IPS DF 6.9 (cell line): ENCODE data around the gene PPM1E.
"Not testable (repeated sequence)": the region's sequence is repeated elsewhere in the genome, so short reads cannot be mapped to it uniquely, and the experiment has no call there.

Source experiments
- DNase-seq: peaks from one replicate; pipeline ENCODE4 v3.0.0-alpha.2; 2013; ENCODE audit warnings: low read depth, low spot score
- H3K27ac ChIP-seq: one replicate; pipeline ENCODE4 v1.5.1; 2013; ENCODE audit warnings: low read length, control low read depth
- H3K27me3 ChIP-seq: 2 replicates; pipeline ENCODE4 v1.6.1; 2013; ENCODE audit warnings: mild to moderate bottlenecking, low read length; ENCODE audit not compliant: control insufficient read depth, insufficient read depth
- H3K36me3 ChIP-seq: 2 replicates; pipeline ENCODE4 v1.6.1; 2013; ENCODE audit warnings: low read length; ENCODE audit not compliant: control insufficient read depth, insufficient read depth
- H3K4me1 ChIP-seq: 2 replicates; pipeline ENCODE4 v1.6.1; 2013; ENCODE audit warnings: low read length; ENCODE audit not compliant: control insufficient read depth, insufficient read depth
- H3K4me3 ChIP-seq: 2 replicates; pipeline ENCODE4 v1.5.1; 2013; ENCODE audit warnings: mild to moderate bottlenecking, low read length
- H3K9me3 ChIP-seq: 2 replicates; pipeline ENCODE4 v1.6.1; 2013; ENCODE audit warnings: low read length, inconsistent platforms; ENCODE audit not compliant: control insufficient read depth, insufficient read depth
- WGBS: extraction: QIAGEN DNeasy Blood & Tissue Kit; methylation state at CpG from one replicate; pipeline ENCODE4 v1.1.7; 2013; ENCODE audit warnings: mixed read lengths, missing lambda C conversion rate; ENCODE audit not compliant: insufficient read length, insufficient coverage; 5-methylcytosine and 5-hydroxymethylcytosine counted together

Gene PPM1E

DNA sequence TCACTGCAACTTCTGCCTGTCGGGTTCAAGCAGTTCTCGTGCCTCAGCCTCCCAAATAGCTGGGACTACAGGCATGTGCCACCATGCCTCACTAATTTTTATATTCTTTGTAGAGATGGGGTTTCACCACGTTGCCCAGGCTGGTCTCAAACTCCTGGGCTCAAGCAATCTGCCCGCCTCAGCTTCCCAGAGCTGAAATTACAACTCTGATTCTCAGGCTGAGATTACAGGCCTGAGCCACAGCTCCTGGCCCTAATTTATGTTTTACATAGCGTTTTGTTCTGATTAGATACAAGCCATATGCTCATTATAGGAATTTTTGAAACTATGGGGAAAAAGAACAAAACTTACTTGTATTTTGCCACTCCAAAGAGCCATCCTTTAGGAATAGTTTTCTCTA is 22.8 kb downstream of the PPM1E start:
- not testable (repeated sequence) for H3K27ac ChIP-seq, H3K4me3 ChIP-seq, H3K36me3 ChIP-seq, H3K4me1 ChIP-seq, H3K9me3 ChIP-seq, H3K27me3 ChIP-seq, DNase-seq
- no CpG with 5 or more reads among the region's 5 CpGs for whole genome bisulfite sequencing

GRCh38 chr17:58779446-58779845 is 23.8 kb downstream of the PPM1E start:
- Histone ChIP-seq H3K9me3 (no peaks in the 10 kb centered on the region), H3K36me3 (no peaks in the 10 kb centered on the region), H3K4me1 (no peaks in the 10 kb centered on the region), H3K27ac (no peak overlapping the region), H3K4me3 (no peak overlapping the region), H3K27me3 (no peaks in the 10 kb centered on the region)
- DNase-seq: no peak
- WGBS: no CpG with 5 or more reads among the region's 1 CpG

- no peaks in the 10 kb centered on the region for H3K36me3 ChIP-seq
- H3K9me3 ChIP-seq: no peaks in the 10 kb centered on the region
- DNase-seq: no peak
- H3K27me3 ChIP-seq: no peaks in the 10 kb centered on the region
- no peak overlapping the region for H3K4me3 ChIP-seq
- no peaks in the 10 kb centered on the region for H3K4me1 ChIP-seq
- WGBS: no CpG with 5 or more reads among the region's 4 CpGs
- H3K27ac ChIP-seq: no peak overlapping the region
These were observed 27.7 kb downstream of the PPM1E start for GRCh38 chr17:58783380-58783779.

GRCh38 chr17:58785097-58785496 is 29.4 kb downstream of the PPM1E start:
- no CpG with 5 or more reads among the region's 1 CpG for WGBS
- H3K4me1 ChIP-seq: no peaks in the 10 kb centered on the region
- H3K9me3 ChIP-seq: no peaks in the 10 kb centered on the region
- H3K36me3 ChIP-seq: no peaks in the 10 kb centered on the region
- no peaks in the 10 kb centered on the region for H3K27me3 ChIP-seq
- no peak overlapping the region for H3K4me3 ChIP-seq
- no peak for DNase-seq
- H3K27ac ChIP-seq: no peak overlapping the region

GRCh38 chr17:58786586-58787295 is 31.1 kb downstream of the PPM1E start:
- Histone ChIP-seq H3K36me3 (no peaks in the 10 kb centered on the region), H3K9me3 (no peaks in the 10 kb centered on the region), H3K4me3 (no peak overlapping the region), H3K4me1 (no peaks in the 10 kb centered on the region), H3K27ac (no peak overlapping the region), H3K27me3 (no peaks in the 10 kb centered on the region)
- no CpG with 5 or more reads among the region's 3 CpGs for WGBS
- DNase-seq: no peak

DNA sequence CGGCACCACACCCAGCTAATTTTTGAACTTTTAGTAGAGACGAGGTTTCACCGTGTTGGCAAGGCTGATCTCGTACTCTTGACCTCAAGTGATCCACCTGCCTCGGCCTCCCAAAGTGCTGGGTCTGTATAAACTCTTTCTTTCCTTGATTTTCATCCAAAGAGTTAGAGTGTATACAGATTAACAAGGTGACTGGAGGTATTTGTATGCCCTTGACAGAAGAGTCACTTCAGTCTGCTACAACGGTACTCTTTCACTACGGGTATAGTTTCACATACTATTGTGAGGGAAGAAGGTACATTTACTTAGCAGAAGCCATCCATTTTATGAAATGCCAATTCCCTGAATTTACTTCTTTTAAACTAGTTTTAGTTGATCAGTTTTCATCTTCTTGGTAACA is 32.5 kb downstream of the PPM1E start:
- DNase-seq: no peak
- H3K27me3 ChIP-seq: no peaks in the 10 kb centered on the region
- no peaks in the 10 kb centered on the region for H3K4me1 ChIP-seq
- no peaks in the 10 kb centered on the region for H3K9me3 ChIP-seq
- no peak overlapping the region for H3K4me3 ChIP-seq
- H3K36me3 ChIP-seq: no peaks in the 10 kb centered on the region
- WGBS: no CpG with 5 or more reads among the region's 7 CpGs
- no peak overlapping the region for H3K27ac ChIP-seq

DNA sequence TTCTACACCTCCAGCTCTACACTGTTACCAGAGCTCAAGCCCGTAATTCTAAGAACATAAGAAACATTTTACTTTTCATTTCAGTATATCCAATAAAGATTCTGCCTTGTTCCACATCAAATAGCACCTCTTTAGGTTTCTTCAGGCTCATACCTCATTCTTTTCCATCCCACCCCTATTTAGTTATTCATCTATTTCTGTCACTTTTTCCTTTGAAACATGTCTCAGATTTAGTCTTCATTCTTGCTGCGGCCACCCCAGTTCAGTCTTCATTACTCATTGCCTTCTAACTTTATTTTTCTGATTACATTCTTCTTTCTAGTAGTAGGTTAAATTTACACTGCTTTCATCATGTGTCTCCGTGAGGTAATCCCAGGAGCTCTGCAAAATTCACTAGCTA is 33.5 kb downstream of the PPM1E start:
- Histone ChIP-seq H3K27ac (no peak overlapping the region), H3K4me3 (no peak overlapping the region), H3K4me1 (no peaks in the 10 kb centered on the region), H3K27me3 (no peaks in the 10 kb centered on the region), H3K9me3 (no peaks in the 10 kb centered on the region), H3K36me3 (no peaks in the 10 kb centered on the region)
- WGBS: no CpG with 5 or more reads among the region's 3 CpGs
- DNase-seq: no peak

GRCh38 chr17:58789831-58790230 is 34.2 kb downstream of the PPM1E start:
- Histone ChIP-seq H3K36me3 (no peaks in the 10 kb centered on the region), H3K4me3 (no peak overlapping the region), H3K9me3 (no peaks in the 10 kb centered on the region), H3K27me3 (no peaks in the 10 kb centered on the region), H3K27ac (no peak overlapping the region), H3K4me1 (no peaks in the 10 kb centered on the region)
- no peak for DNase-seq
- no CpG with 5 or more reads among the region's 1 CpG for whole genome bisulfite sequencing

DNA sequence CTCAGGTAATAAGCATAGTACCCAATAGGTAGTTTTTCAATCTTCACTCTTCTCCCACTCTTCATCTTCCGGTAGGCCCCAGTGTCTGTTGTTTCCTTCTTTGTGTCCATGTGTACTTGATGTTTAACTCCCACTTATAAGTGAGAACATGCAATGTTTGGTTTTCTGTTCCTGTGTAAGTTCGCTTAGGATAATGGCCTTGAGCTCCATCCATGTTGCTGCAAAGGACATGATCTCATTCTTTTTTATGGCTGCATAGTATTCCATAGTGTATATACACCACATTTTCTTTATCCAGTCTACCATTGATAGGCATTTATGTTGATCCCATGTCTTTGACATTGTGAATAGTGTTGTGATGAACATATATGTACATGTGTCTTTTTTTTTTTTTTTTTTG is 38.9 kb downstream of the PPM1E start:
- not testable (repeated sequence) for H3K27ac ChIP-seq, DNase-seq, H3K4me1 ChIP-seq, H3K4me3 ChIP-seq, H3K27me3 ChIP-seq, H3K9me3 ChIP-seq, H3K36me3 ChIP-seq
- no CpG with 5 or more reads among the region's 2 CpGs for WGBS

GRCh38 chr17:58802188-58802587 is 46.5 kb downstream of the PPM1E start:
- WGBS: no CpG with 5 or more reads among the region's 1 CpG
- DNase-seq: no peak
- H3K4me3 ChIP-seq: no peak overlapping the region
- no peaks in the 10 kb centered on the region for H3K27me3 ChIP-seq
- H3K4me1 ChIP-seq: no peaks in the 10 kb centered on the region
- no peaks in the 10 kb centered on the region for H3K9me3 ChIP-seq
- H3K27ac ChIP-seq: no peak overlapping the region
- H3K36me3 ChIP-seq: no peaks in the 10 kb centered on the region

GRCh38 chr17:58806046-58806445 is 50.4 kb downstream of the PPM1E start:
- no peaks in the 10 kb centered on the region for H3K36me3 ChIP-seq
- no peaks in the 10 kb centered on the region for H3K9me3 ChIP-seq
- H3K4me1 ChIP-seq: no peaks in the 10 kb centered on the region
- no peak for DNase-seq
- no peak overlapping the region for H3K4me3 ChIP-seq
- H3K27ac ChIP-seq: no peak overlapping the region
- no peaks in the 10 kb centered on the region for H3K27me3 ChIP-seq
- WGBS: 100% methylated on average over 2 of the region's 5 CpGs
